Neuronal stem cell (in vitro differentiated cells): ENCODE measurements around the gene GINS1.

ENCODE experiments used
- DNase-seq: peaks from one replicate; pipeline ENCODE4 v3.0.0-alpha.2; 2013; ENCODE audit warnings: low spot score
- H2AFZ ChIP-seq: one replicate; pipeline ENCODE4 v1.6.1; 2013; ENCODE audit warnings: mild to moderate bottlenecking, low read length, inconsistent platforms
- H2AK5ac ChIP-seq: 2 replicates; pipeline ENCODE4 v1.6.1; 2013; ENCODE audit warnings: low read depth, mild to moderate bottlenecking, inconsistent platforms, low read length, moderate library complexity, mixed read lengths
- H2BK120ac ChIP-seq: 2 replicates; pipeline ENCODE4 v1.6.1; 2013; ENCODE audit warnings: low read depth, mild to moderate bottlenecking, inconsistent platforms, low read length, moderate library complexity, mixed read lengths
- H2BK12ac ChIP-seq: one replicate; pipeline ENCODE4 v1.6.1; 2013; ENCODE audit warnings: low read length, inconsistent platforms
- H2BK15ac ChIP-seq: 2 replicates; pipeline ENCODE4 v1.6.1; 2013; ENCODE audit warnings: mild to moderate bottlenecking, low read length, inconsistent platforms, mixed read lengths
- H2BK5ac ChIP-seq: one replicate; pipeline ENCODE4 v1.6.1; 2013; ENCODE audit warnings: inconsistent platforms, mild to moderate bottlenecking, low read length, moderate library complexity
- H3K14ac ChIP-seq: one replicate; pipeline ENCODE4 v1.6.1; 2013; ENCODE audit warnings: low read length, inconsistent platforms
- H3K18ac ChIP-seq: 2 replicates; pipeline ENCODE4 v1.6.1; 2013; ENCODE audit warnings: low read length, inconsistent platforms
- H3K23ac ChIP-seq: 2 replicates; pipeline ENCODE4 v1.6.1; 2013; ENCODE audit warnings: low read depth, mild to moderate bottlenecking, mixed read lengths, low read length, inconsistent platforms; ENCODE audit not compliant: poor library complexity
- H3K27ac ChIP-seq: replicated peaks from 3 replicates; pipeline ENCODE4 v1.5.1; 2013; ENCODE audit warnings: low read length, inconsistent platforms
- H3K27me3 ChIP-seq, 3 experiments: 2 replicates each; pipeline ENCODE4 v1.6.1; 2013; ENCODE audit warnings: low read length in 3 of 3, mild to moderate bottlenecking in 2 of 3, inconsistent platforms in 1 of 3, low read depth in 1 of 3, mixed read lengths in 1 of 3, moderate library complexity in 1 of 3; ENCODE audit not compliant: control insufficient read depth in 3 of 3, insufficient read depth in 3 of 3
- H3K36me3 ChIP-seq, 2 donors: replicated peaks in 1 of 2; 2 replicates each; pipeline ENCODE4 v1.6.1; 2013; ENCODE audit warnings: low read length in 2 of 2; ENCODE audit not compliant: control insufficient read depth in 2 of 2, insufficient read depth in 2 of 2
- H3K4ac ChIP-seq: 2 replicates; pipeline ENCODE4 v1.6.1; 2013; ENCODE audit warnings: inconsistent platforms, mild to moderate bottlenecking, low read length, moderate library complexity
- H3K4me1 ChIP-seq, 2 donors: 1 replicate in 1 of 2; 2 replicates in 1 of 2; pipeline ENCODE4 v1.6.1; 2013; ENCODE audit warnings: low read length in 2 of 2, low read depth in 1 of 2; ENCODE audit not compliant: control insufficient read depth in 2 of 2, insufficient read depth in 1 of 2
- H3K4me2 ChIP-seq: one replicate; pipeline ENCODE4 v1.6.1; 2013; ENCODE audit warnings: mild to moderate bottlenecking, low read length, inconsistent platforms; ENCODE audit not compliant: insufficient read depth, poor library complexity, severe bottlenecking
- H3K4me3 ChIP-seq, 2 donors: 2 replicates each; pipeline ENCODE4 v1.5.1; 2013; ENCODE audit warnings: low read length in 2 of 2, mild to moderate bottlenecking in 2 of 2, inconsistent platforms in 1 of 2, moderate library complexity in 1 of 2
- H3K79me1 ChIP-seq: one replicate; pipeline ENCODE4 v1.6.1; 2013; ENCODE audit warnings: low read depth, mild to moderate bottlenecking, inconsistent platforms, low read length, moderate library complexity
- H3K9ac ChIP-seq: one replicate; pipeline ENCODE4 v1.6.1; 2013; ENCODE audit warnings: mild to moderate bottlenecking, low read depth, low read length, inconsistent platforms; ENCODE audit not compliant: poor library complexity
- H3K9me3 ChIP-seq, 2 donors: replicated peaks in 1 of 2; 2 replicates each; pipeline versions ENCODE3 to v1.6.1; 2013; ENCODE audit warnings: low read length in 2 of 2, mild to moderate bottlenecking in 2 of 2, inconsistent platforms in 1 of 2, low read depth in 1 of 2, mixed read lengths in 1 of 2, moderate library complexity in 1 of 2; ENCODE audit not compliant: control insufficient read depth in 2 of 2, insufficient read depth in 1 of 2
- H4K8ac ChIP-seq: one replicate; pipeline ENCODE4 v1.6.1; 2013; ENCODE audit warnings: low read depth, mild to moderate bottlenecking, inconsistent platforms, low read length, moderate library complexity
- H4K91ac ChIP-seq: one replicate; pipeline ENCODE4 v1.6.1; 2013; ENCODE audit warnings: low read length, low read depth, mild to moderate bottlenecking, inconsistent platforms; ENCODE audit not compliant: poor library complexity
- WGBS, 2 donors: extraction: QIAGEN DNeasy Blood & Tissue Kit; methylation state at CpG; one replicate each; pipeline ENCODE4 v1.1.7; 2013; ENCODE audit warnings: missing lambda C conversion rate in 2 of 2, mixed read lengths in 1 of 2; ENCODE audit not compliant: insufficient read length in 2 of 2, insufficient replicate concordance in 1 of 2; ENCODE audit errors: extremely low coverage in 2 of 2; 5-methylcytosine and 5-hydroxymethylcytosine counted together

The GINS1 gene

DNA sequence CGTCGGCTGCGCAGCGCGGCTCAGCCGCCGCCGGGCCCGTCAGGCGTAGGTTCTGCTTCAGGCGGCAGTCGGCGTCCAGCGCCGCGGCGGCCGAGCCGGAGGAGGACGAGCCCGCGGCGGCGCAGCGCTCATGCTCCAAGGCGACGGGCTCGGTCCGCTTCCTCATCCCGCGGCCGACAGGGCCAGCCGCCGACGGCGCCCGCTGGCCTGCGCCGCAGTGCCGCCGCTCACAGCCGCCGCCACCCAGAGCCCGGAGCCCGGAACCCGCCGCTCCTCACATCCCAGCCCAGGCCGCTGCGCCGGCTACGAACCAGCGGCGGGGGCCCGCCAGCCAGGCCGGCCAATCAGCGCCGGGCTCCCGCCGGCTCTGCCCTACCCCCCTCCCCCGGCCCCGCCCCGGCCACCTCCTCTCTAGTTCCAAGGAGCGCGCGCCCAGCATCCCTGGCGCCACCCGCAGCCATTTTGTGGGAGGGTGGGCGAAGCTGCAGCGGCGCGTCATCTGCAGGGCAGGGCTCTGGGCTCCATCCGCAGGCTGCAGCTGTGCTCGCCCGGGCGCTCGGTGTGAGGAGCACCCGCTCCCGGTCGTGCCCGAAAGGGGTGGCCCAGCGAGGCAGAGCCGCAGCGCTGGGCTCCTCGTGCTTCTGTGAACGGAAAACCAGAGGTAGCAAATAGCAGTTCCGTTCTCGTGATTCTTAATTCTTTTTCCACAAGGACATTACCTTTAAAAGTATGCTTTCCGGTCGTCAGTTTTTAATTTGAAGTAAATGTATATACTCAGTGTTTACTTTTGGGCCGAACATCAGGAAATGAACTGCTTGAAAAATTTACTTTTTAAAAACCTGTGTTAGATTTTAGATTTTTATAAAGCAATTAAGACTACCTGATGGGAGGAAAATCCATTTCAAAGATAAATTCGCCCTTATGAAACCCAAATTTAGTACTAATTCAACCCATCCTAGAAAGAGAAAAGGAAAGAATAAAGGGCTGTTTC, 16.6 kb upstream of the GINS1 start, which contains the start of gene ABHD12:
Gene ABHD12, minus strand, starts transcription at position 298 of the 991 bp plus-strand sequence. Its CDS starts 132 bp downstream, at position 166.
- H3K4me1 ChIP-seq, result peaks cover 0 to 3% of the 10 kb centered on the region in 2 donors
- peak within 1 kb of the TSS; percentile 95 for H3K23ac ChIP-seq
- H3K27me3 ChIP-seq, result no peaks in the 10 kb centered on the region
- H4K91ac ChIP-seq, result no peak within 1 kb of the TSS
- H3K4ac ChIP-seq, result peak within 1 kb of the TSS; percentile 84
- H2BK120ac ChIP-seq, result peak within 1 kb of the TSS; percentile 22
- H3K18ac ChIP-seq, result peak within 1 kb of the TSS; percentile 97
- H4K8ac ChIP-seq, result no peak within 1 kb of the TSS
- WGBS, 2 donors, result no CpG with 5 or more reads among the region's 91 CpGs
- H3K9ac ChIP-seq, result peak within 1 kb of the TSS; percentile 97
- peak within 1 kb of the TSS; percentile 92 for H2BK15ac ChIP-seq
- peak; percentile 92 for DNase-seq
- peaks cover 5% of the 10 kb centered on the region for H3K79me1 ChIP-seq
- H3K4me3 ChIP-seq, result peak within 1 kb of the TSS; percentile 86 to 100
- peak within 1 kb of the TSS; percentile 89 for H3K14ac ChIP-seq
- H2AFZ ChIP-seq, result peak within 1 kb of the TSS; percentile 96
- peaks cover 3 to 15% of the 10 kb centered on the region in 2 donors for H3K36me3 ChIP-seq
- peaks cover 0 to 5% of the 10 kb centered on the region in 2 donors for H3K9me3 ChIP-seq
- H2BK12ac ChIP-seq, result peak within 1 kb of the TSS; percentile 58
- H3K4me2 ChIP-seq, result peak within 1 kb of the TSS; percentile 91
- H2AK5ac ChIP-seq, result peak within 1 kb of the TSS; percentile 88
- H3K27ac ChIP-seq, result peak within 1 kb of the TSS; percentile 94
- no peak within 1 kb of the TSS for H2BK5ac ChIP-seq

DNA sequence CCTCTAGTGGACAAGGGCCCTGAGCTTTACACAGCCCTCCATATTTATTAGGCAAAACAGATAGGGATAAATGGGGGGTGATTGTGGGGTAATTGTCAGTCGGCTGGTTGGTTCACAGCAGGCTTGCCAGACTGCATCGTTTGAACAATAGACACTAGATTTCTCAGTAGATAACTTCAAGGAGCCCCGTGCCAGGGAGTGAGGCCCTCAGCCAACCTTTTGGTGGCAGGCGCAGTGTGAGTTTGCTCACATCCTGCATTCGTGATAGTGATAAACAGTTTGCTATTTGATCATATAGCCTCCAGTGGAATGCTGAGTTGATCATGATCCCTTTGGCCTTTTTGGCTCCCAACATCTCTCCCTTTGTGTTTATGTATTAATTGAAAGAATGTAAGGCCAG, 13.2 kb upstream of the GINS1 start:
- Histone ChIP-seq H3K27ac (no peak overlapping the region), H4K91ac (no peak overlapping the region), H3K4me2 (no peak overlapping the region), H3K36me3 (no peaks in the 10 kb centered on the region), H2BK120ac (no peak overlapping the region), H2BK12ac (no peak overlapping the region), H3K9me3 (no peaks in the 10 kb centered on the region), H3K18ac (no peak overlapping the region), H3K14ac (no peak overlapping the region), H2BK5ac (no peak overlapping the region), H2AFZ (peak overlapping the region; percentile 20), H3K79me1 (peaks cover 2% of the 10 kb centered on the region), H2BK15ac (no peak overlapping the region), H4K8ac (no peak overlapping the region), H3K4me3 (no peak overlapping the region), H3K27me3 (no peaks in the 10 kb centered on the region), H3K9ac (no peak overlapping the region), H2AK5ac (no peak overlapping the region), H3K4ac (no peak overlapping the region), H3K23ac (no peak overlapping the region), H3K4me1 (peaks cover 0 to 5% of the 10 kb centered on the region in 2 donors)
- no CpG with 5 or more reads among the region's 5 CpGs for WGBS, 2 donors
- no peak for DNase-seq

DNA sequence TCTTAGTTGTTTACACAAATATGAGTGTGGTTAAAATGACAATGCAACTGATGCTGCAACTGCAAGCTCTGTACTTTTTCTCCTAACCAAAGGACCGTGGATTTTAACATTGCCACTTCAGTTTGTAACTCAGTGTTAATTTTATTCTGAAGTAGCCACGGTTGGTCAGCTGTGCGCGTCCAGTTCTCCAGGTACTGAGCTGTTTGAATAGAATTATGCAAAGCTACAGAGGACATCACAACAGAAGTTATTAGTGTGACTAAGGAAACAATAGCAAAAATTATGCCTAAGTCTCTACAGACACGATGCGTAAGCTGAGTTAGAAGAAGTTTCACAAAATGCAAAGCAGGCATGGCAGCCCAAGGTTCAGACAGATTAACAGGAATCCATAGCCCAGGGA, 12.5 kb upstream of the GINS1 start:
- H3K4me2 ChIP-seq, result no peak overlapping the region
- no peak overlapping the region for H2AFZ ChIP-seq
- H3K18ac ChIP-seq, result no peak overlapping the region
- no CpG with 5 or more reads among the region's 6 CpGs for WGBS, 2 donors
- H2BK15ac ChIP-seq, result no peak overlapping the region
- no peak overlapping the region for H4K91ac ChIP-seq
- peaks cover 2% of the 10 kb centered on the region for H3K79me1 ChIP-seq
- H2BK12ac ChIP-seq, result no peak overlapping the region
- H3K23ac ChIP-seq, result no peak overlapping the region
- no peak overlapping the region for H3K9ac ChIP-seq
- no peak overlapping the region for H3K4me3 ChIP-seq
- peaks cover 0 to 5% of the 10 kb centered on the region in 2 donors for H3K4me1 ChIP-seq
- no peak overlapping the region for H4K8ac ChIP-seq
- no peaks in the 10 kb centered on the region for H3K9me3 ChIP-seq
- no peak overlapping the region for H3K4ac ChIP-seq
- DNase-seq, result no peak
- H3K14ac ChIP-seq, result no peak overlapping the region
- H2BK120ac ChIP-seq, result no peak overlapping the region
- H2AK5ac ChIP-seq, result no peak overlapping the region
- no peak overlapping the region for H3K27ac ChIP-seq
- H3K36me3 ChIP-seq, result no peaks in the 10 kb centered on the region
- no peak overlapping the region for H2BK5ac ChIP-seq
- no peaks in the 10 kb centered on the region for H3K27me3 ChIP-seq

DNA sequence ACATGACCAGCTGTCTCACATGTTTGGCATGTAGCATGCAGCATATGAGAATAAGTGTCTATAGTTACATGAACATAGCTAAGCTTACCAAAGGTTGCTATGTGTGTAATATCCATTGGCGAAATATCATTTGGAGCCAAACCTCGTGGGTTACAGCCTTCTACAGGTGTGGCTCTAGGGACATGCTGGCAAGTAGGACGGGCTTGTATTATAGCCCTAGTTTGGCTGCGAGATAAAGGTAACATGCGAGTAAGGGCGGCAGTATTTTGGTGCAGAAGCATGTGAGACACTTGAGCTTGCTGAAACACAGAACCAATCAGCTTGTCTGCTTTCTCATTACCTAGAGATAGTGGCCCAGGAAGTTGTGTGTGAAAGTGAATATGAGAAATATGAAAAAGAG, 10.4 kb upstream of the GINS1 start:
- no peaks in the 10 kb centered on the region for H3K27me3 ChIP-seq
- H4K91ac ChIP-seq, result no peak overlapping the region
- no peak overlapping the region for H2BK12ac ChIP-seq
- no peak overlapping the region for H2BK15ac ChIP-seq
- no peak overlapping the region for H2AK5ac ChIP-seq
- no peak overlapping the region for H3K23ac ChIP-seq
- no peak overlapping the region for H3K9ac ChIP-seq
- no peak overlapping the region for H3K4me3 ChIP-seq
- H2BK5ac ChIP-seq, result no peak overlapping the region
- no CpG with 5 or more reads among the region's 6 CpGs for WGBS, 2 donors
- no peak overlapping the region for H3K14ac ChIP-seq
- H3K4me1 ChIP-seq, result peaks cover 0 to 5% of the 10 kb centered on the region in 2 donors
- no peak overlapping the region for H3K4me2 ChIP-seq
- no peak overlapping the region for H3K27ac ChIP-seq
- H3K18ac ChIP-seq, result no peak overlapping the region
- H4K8ac ChIP-seq, result no peak overlapping the region
- no peaks in the 10 kb centered on the region for H3K79me1 ChIP-seq
- no peak overlapping the region for H2AFZ ChIP-seq
- DNase-seq, result no peak
- H3K4ac ChIP-seq, result no peak overlapping the region
- H2BK120ac ChIP-seq, result no peak overlapping the region
- H3K9me3 ChIP-seq, result peaks cover 0 to 4% of the 10 kb centered on the region in 2 donors
- H3K36me3 ChIP-seq, result no peaks in the 10 kb centered on the region
